ENCODE results near the gene GPR84.

DNA sequence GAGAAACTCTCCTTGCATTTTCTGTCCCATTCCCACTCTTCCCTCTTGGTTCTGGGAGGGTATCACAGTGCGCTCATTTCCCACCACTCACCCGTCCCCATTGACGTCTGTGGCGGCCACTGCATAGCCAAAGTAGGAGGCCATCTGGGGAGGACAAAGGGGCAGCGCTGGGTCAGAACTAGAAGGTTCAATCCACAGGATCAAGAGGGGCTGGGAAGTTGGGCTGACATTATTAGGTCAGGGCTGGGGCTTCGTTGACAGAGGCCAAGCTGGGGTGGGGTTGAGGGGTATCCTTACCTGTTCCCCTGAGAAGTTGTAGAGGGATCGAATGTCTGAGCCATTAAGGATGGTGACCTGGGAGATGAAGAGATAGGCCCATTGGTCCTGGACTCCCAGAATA lies 41.3 kb upstream of the GPR84 start:
- TF ChIP-seq, protein P1, sequence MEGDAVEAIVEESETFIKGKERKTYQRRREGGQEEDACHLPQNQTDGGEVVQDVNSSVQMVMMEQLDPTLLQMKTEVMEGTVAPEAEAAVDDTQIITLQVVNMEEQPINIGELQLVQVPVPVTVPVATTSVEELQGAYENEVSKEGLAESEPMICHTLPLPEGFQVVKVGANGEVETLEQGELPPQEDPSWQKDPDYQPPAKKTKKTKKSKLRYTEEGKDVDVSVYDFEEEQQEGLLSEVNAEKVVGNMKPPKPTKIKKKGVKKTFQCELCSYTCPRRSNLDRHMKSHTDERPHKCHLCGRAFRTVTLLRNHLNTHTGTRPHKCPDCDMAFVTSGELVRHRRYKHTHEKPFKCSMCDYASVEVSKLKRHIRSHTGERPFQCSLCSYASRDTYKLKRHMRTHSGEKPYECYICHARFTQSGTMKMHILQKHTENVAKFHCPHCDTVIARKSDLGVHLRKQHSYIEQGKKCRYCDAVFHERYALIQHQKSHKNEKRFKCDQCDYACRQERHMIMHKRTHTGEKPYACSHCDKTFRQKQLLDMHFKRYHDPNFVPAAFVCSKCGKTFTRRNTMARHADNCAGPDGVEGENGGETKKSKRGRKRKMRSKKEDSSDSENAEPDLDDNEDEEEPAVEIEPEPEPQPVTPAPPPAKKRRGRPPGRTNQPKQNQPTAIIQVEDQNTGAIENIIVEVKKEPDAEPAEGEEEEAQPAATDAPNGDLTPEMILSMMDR (IDR thresholded peaks at IDR 0.05), result no peak
- TF ChIP-seq POLR2A (IDR thresholded peaks at IDR 0.05), result no peak
